ENCODE measurements around the gene VKORC1L1. TPM values are rescaled to one million over a fixed set of nuclear protein-coding genes. Genes with fewer than 3 reads are reported as not detected.
"Not testable (repeated sequence)": the region's sequence is repeated elsewhere in the genome, so short reads cannot be mapped to it uniquely, and the experiment has no call there.

VKORC1L1 gene
- total and polyA plus RNA-seq, 2 donors (not counting 3 experiments of a cell fraction or from before 2014, with no cell fraction given) = 14.5 to 36.7 TPM

DNA sequence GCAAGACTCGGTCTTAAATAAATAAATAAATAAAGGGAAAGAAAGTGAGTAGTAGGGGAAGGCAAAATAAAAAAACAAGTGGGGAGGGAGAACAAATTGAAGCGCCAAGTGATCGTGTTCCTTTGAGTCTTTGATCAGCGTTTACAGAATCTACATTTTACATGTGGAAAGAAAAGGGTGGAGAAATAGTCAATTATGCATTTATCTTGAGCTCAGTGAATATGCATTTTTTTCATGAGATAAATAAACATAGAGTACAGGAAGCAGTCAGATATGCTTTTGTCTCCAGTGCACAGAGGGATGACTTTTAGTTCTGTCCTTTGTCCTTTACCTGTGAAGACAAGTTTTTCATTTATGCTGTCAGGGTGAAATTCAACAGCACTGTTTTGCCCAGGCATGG is 115.2 kb downstream of the VKORC1L1 start:
- POLR2A ChIA-PET = no interaction called here
- Histone ChIP-seq H3K4me3 (replicated peaks in 1 of 3; ENCODE audit: insufficient read depth in 1 of 3, low read depth in 1 of 3, low read length in 3 of 3) (no peak overlapping the region), H3K9me3 (replicated peaks; ENCODE audit: control insufficient read depth, insufficient read depth, low read length) (no peaks in the 10 kb centered on the region), H3K4me2 (ENCODE audit: insufficient read depth, low read length) (no peak overlapping the region), H3K4me1 (ENCODE audit: control insufficient read depth, extremely low read depth, insufficient read depth, low read length) (peaks cover 3% of the 10 kb centered on the region), H2AFZ (ENCODE audit: low read depth, low read length) (no peak overlapping the region), H3K79me2 (ENCODE audit: control insufficient read depth, insufficient read depth, low read length) (no peaks in the 10 kb centered on the region), H3K9me1 (replicated peaks; ENCODE audit: control insufficient read depth, extremely low read depth, insufficient read depth, low read length) (no peaks in the 10 kb centered on the region), H4K20me1 (replicated peaks; ENCODE audit: control insufficient read depth, extremely low read depth, insufficient read depth, low read length) (no peaks in the 10 kb centered on the region), H3K9ac (replicated peaks; ENCODE audit: extremely low read depth, insufficient read depth, low read length) (no peak overlapping the region), H3K27me3 (ENCODE audit: control insufficient read depth in 2 of 2, insufficient read depth in 2 of 2, low read length in 2 of 2) (no peaks in the 10 kb centered on the region), H3K27ac (ENCODE audit: insufficient read depth, low read depth, low read length) (no peak overlapping the region), H3K36me3 (ENCODE audit: control insufficient read depth in 2 of 2, extremely low read depth in 1 of 2, insufficient read depth in 2 of 2, low read length in 2 of 2) (no peaks in the 10 kb centered on the region)
- DNase-seq (ENCODE audit: low read depth, low spot score) = no peak
- BruUV-seq (replicated peaks) = no TSS peak
- dilution Hi-C loops (cut with MboI; ENCODE audit: extremely low pct_ligation_motif_present, low sequenced_read_pairs) = no loop called here
- CTCF ChIA-PET = interaction anchor here (1.8 kb wide), 1 partner anchor 21 kb away, joined by 4 read pairs; no protein-coding TSS in a partner anchor
- FAIRE-seq = no peak
- intact Hi-C loops (cut with micrococcal nuclease) = loop anchor here (10.0 kb wide), 1 partner anchor 243 kb away; no protein-coding TSS in a partner anchor
- TF ChIP-seq POLR2A (IDR thresholded peaks at IDR 0.05; ENCODE audit: low read depth, low read length) (no peak), FOS (IDR thresholded peaks at IDR 0.05; ENCODE audit: borderline replicate concordance, insufficient read depth, low read length) (no peak), MAX (IDR thresholded peaks at IDR 0.05; ENCODE audit: insufficient read depth, insufficient read length) (no peak)

GRCh38 chr7:65988503-65988902 is 115.6 kb downstream of the VKORC1L1 start:
- H2AFZ ChIP-seq (ENCODE audit: low read depth, low read length); H3K9me3 ChIP-seq (replicated peaks; ENCODE audit: control insufficient read depth, insufficient read depth, low read length); H3K4me2 ChIP-seq (ENCODE audit: insufficient read depth, low read length); DNase-seq (ENCODE audit: low read depth, low spot score); H3K36me3 ChIP-seq (ENCODE audit: control insufficient read depth in 2 of 2, extremely low read depth in 1 of 2, insufficient read depth in 2 of 2, low read length in 2 of 2); POLR2A ChIA-PET; H4K20me1 ChIP-seq (replicated peaks; ENCODE audit: control insufficient read depth, extremely low read depth, insufficient read depth, low read length); FAIRE-seq; H3K4me1 ChIP-seq (ENCODE audit: control insufficient read depth, extremely low read depth, insufficient read depth, low read length); dilution Hi-C loops (cut with MboI; ENCODE audit: extremely low pct_ligation_motif_present, low sequenced_read_pairs); H3K27ac ChIP-seq (ENCODE audit: insufficient read depth, low read depth, low read length); H3K9me1 ChIP-seq (replicated peaks; ENCODE audit: control insufficient read depth, extremely low read depth, insufficient read depth, low read length); H3K9ac ChIP-seq (replicated peaks; ENCODE audit: extremely low read depth, insufficient read depth, low read length); H3K4me3 ChIP-seq (replicated peaks in 1 of 3; ENCODE audit: insufficient read depth in 1 of 3, low read depth in 1 of 3, low read length in 3 of 3); BruUV-seq (replicated peaks); CTCF ChIA-PET; H3K79me2 ChIP-seq (ENCODE audit: control insufficient read depth, insufficient read depth, low read length); H3K27me3 ChIP-seq (ENCODE audit: control insufficient read depth in 2 of 2, insufficient read depth in 2 of 2, low read length in 2 of 2): not testable (repeated sequence)
- intact Hi-C loops (cut with micrococcal nuclease) = loop anchor here (10.0 kb wide), 1 partner anchor 244 kb away; no protein-coding TSS in a partner anchor

All from endothelial cell of umbilical vein (primary cell).